Progenitor cell of endocrine pancreas (in vitro differentiated cells): Measurements from ENCODE around the gene STARD10. TPM values are rescaled to one million over a fixed set of nuclear protein-coding genes. Genes with fewer than 3 reads are reported as not detected.

Experiments used
- DNase-seq: peaks from one replicate; pipeline ENCODE4 v3.0.0; 2021; ENCODE audit warnings: low spot score; ENCODE audit not compliant: unreplicated experiment
- H3K27ac Mint-ChIP-seq: 2 replicates; pipeline ENCODE4 v1.8.0; 2021; ENCODE audit warnings: mild to moderate bottlenecking, moderate library complexity, mixed read lengths
- H3K27me3 Mint-ChIP-seq: 2 replicates; pipeline ENCODE4 v1.8.0; 2021; ENCODE audit warnings: mixed read lengths
- H3K36me3 Mint-ChIP-seq: 2 replicates; pipeline ENCODE4 v1.8.0; 2022; ENCODE audit warnings: mixed read lengths; ENCODE audit not compliant: insufficient read depth
- H3K4me1 Mint-ChIP-seq: 2 replicates; pipeline ENCODE4 v1.8.0; 2021; ENCODE audit warnings: low read depth, mixed read lengths
- H3K4me3 Mint-ChIP-seq: 2 replicates; pipeline ENCODE4 v1.8.0; 2021; ENCODE audit warnings: low read depth, mild to moderate bottlenecking, moderate library complexity, mixed read lengths
- H3K9me3 Mint-ChIP-seq: 2 replicates; pipeline ENCODE4 v1.8.0; 2021; ENCODE audit warnings: low read depth, mixed read lengths
- CTCF ChIP-seq: fragments of 200-600 bp; sonication (generic); IDR thresholded peaks from one replicate; pipeline ENCODE4 v1.5.0; 2021; ENCODE audit warnings: antibody characterized with exemption, mild to moderate bottlenecking; ENCODE audit not compliant: unreplicated experiment
- total RNA-seq: library from RNA; stranded (reverse); gene quantifications from 2 replicates; pipeline ENCODE4 v1.2.1, GENCODE V29; 2021

The STARD10 gene
- total RNA-seq, 1 donor from 2014 or later: 212 TPM

GRCh38 chr11:72783144-72783905, 10.5 kb downstream of the STARD10 start:
- TF ChIP-seq CTCF: no peak
- H3K27me3 Mint-ChIP-seq: no peaks in the 10 kb centered on the region
- peak overlapping the region; percentile 79 for H3K4me3 Mint-ChIP-seq
- H3K27ac Mint-ChIP-seq: peak overlapping the region; percentile 67
- no peaks in the 10 kb centered on the region for H3K36me3 Mint-ChIP-seq
- H3K9me3 Mint-ChIP-seq: no peaks in the 10 kb centered on the region
- peaks cover 70% of the 10 kb centered on the region for H3K4me1 Mint-ChIP-seq
- DNase-seq: no peak

GRCh38 chr11:72782081-72782920, 11.5 kb downstream of the STARD10 start:
- Mint-ChIP-seq H3K36me3 (no peaks in the 10 kb centered on the region), H3K27ac (peak overlapping the region; percentile 89), H3K9me3 (no peaks in the 10 kb centered on the region), H3K27me3 (no peaks in the 10 kb centered on the region), H3K4me1 (peaks cover 71% of the 10 kb centered on the region), H3K4me3 (peak overlapping the region; percentile 79)
- DNase-seq: no peak
- no peak for TF ChIP-seq CTCF

DNA sequence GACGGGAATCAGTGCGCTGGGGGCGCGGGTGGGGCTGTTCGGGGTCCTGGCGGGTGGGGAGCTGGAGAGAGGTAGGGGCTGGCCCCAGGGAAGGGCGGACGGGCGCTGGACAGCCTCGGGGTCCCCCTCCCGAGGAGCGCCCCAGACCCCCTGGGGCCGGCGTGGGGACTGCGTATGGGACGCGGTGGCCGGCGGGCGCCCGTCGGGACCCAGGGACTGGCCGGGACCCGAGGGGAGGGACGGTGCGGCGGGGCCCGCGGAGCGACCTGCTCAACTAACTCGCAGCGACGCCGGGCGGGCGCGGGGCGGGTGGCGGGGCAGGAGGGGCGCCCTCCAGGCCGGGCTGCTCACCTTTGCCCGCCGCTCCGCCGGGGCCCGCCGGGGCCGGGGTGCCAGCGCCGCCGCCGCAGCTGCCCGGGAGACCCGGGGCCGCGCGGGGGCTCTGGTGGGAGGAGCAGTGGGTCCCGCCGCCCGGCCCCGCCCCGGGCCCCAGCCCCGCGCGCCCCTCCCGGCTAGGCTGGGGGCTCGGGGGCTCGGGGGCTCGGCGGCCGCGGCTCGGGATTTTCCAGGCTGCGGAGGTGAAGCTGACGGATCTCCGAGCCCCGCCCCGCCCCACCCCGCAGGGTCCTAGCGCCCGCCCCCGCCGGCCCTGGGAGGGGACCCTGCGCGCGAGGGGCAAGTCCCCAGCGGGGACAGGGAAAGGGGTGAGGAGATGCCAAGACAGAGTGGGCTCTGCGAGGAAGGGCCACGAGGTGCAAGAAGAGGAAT, 12.3 kb downstream of the STARD10 start:
- DNase-seq: peak; percentile 58
- H3K36me3 Mint-ChIP-seq: no peaks in the 10 kb centered on the region
- peak overlapping the region; percentile 89 for H3K27ac Mint-ChIP-seq
- peaks cover 71% of the 10 kb centered on the region for H3K4me1 Mint-ChIP-seq
- H3K4me3 Mint-ChIP-seq: peak overlapping the region; percentile 85
- no peaks in the 10 kb centered on the region for H3K27me3 Mint-ChIP-seq
- H3K9me3 Mint-ChIP-seq: no peaks in the 10 kb centered on the region
- TF ChIP-seq CTCF: no peak

DNA sequence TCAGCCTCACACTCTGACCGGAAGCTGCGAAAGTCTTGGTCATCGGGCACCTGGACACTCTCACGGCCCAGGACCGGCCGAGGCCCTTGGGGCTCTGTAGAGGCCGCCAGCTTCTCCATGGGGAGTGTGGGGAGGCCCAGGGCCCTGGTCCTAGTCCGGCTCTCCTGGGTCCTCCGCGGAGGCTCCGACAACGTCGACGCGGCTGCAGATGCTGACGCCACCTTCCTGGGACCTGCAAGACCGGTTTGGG, 12.9 kb downstream of the STARD10 start:
- H3K4me1 Mint-ChIP-seq: peaks cover 70% of the 10 kb centered on the region
- no peaks in the 10 kb centered on the region for H3K27me3 Mint-ChIP-seq
- H3K4me3 Mint-ChIP-seq: peak overlapping the region; percentile 85
- no peak for TF ChIP-seq CTCF
- no peaks in the 10 kb centered on the region for H3K9me3 Mint-ChIP-seq
- DNase-seq: no peak
- H3K27ac Mint-ChIP-seq: peak overlapping the region; percentile 89
- no peaks in the 10 kb centered on the region for H3K36me3 Mint-ChIP-seq
